Panc1 (cell line): ENCODE data around the gene NSL1. TPM values are rescaled to one million over a fixed set of nuclear protein-coding genes. Genes with fewer than 3 reads are reported as not detected.

Experiments
- ATAC-seq: fragments of 200-7000 bp; cut with Tn5 transposase; 2 replicates; pipeline ENCODE4 v1.9.1; 2020; ENCODE audit warnings: mild to moderate bottlenecking, moderate library complexity
- BruUV-seq: library from RNA; stranded (reverse); fragments of 400-500 nt; replicated peaks from 2 replicates; lab custom pipeline; 2021; lab: Mats Ljungman, UMichigan
- CTCF ChIA-PET: fragments of 300-600 bp; sonication (Branson Sonifier 250); formaldehyde crosslinking; loops from one replicate; lab custom pipeline; 2022; ENCODE audit warnings: antibody characterized with exemption; lab: Charles Lee
- POLR2A ChIA-PET: fragments of 300-600 bp; sonication (Branson Sonifier 250); formaldehyde crosslinking; loops from one replicate; lab custom pipeline; 2022; ENCODE audit warnings: antibody characterized with exemption; lab: Charles Lee
- DNase-seq: peaks from one replicate; pipeline ENCODE4 v3.0.0-alpha.2; 2010; ENCODE audit warnings: low read depth, low spot score
- H3K27ac ChIP-seq: 2 replicates; pipeline ENCODE4 v1.5.1; 2011; ENCODE audit warnings: mild to moderate bottlenecking, low read length, inconsistent platforms
- H3K27me3 ChIP-seq: fragments of 200-500 bp; sonication (Bioruptor generic); 2 replicates; pipeline ENCODE4 v1.6.0; 2014; ENCODE audit warnings: low read length, inconsistent platforms; ENCODE audit not compliant: control insufficient read depth, insufficient read depth
- H3K36me3 ChIP-seq: fragments of 200-500 bp; sonication (Bioruptor generic); 2 replicates; pipeline ENCODE4 v1.5.1; 2014; ENCODE audit warnings: inconsistent platforms, mild to moderate bottlenecking, low read length, moderate library complexity; ENCODE audit not compliant: control insufficient read depth, insufficient read depth
- H3K4me1 ChIP-seq: 2 replicates; pipeline ENCODE4 v1.5.1; 2011; ENCODE audit warnings: inconsistent platforms, mild to moderate bottlenecking, low read length, moderate library complexity; ENCODE audit not compliant: control insufficient read depth, insufficient read depth
- H3K4me3 ChIP-seq, 2 experiments: 2 replicates each; pipeline ENCODE4 v1.5.1; 2011 to 2012; ENCODE audit warnings: low read depth in 2 of 2, low read length in 2 of 2, mild to moderate bottlenecking in 2 of 2, inconsistent platforms in 1 of 2, moderate library complexity in 1 of 2
- H3K9me3 ChIP-seq: fragments of 200-500 bp; sonication (Bioruptor generic); 2 replicates; pipeline ENCODE4 v1.5.1; 2014; ENCODE audit warnings: low read depth, mild to moderate bottlenecking, inconsistent platforms, low read length, moderate library complexity; ENCODE audit not compliant: control insufficient read depth, insufficient read depth
- CTCF ChIP-seq: fragments of 450-650 bp; IDR thresholded peaks from 2 replicates; pipeline ENCODE4 v1.5.1; 2017; ENCODE audit warnings: mild to moderate bottlenecking
- POLR2AphosphoS5 ChIP-seq: IDR thresholded peaks from 2 replicates; pipeline ENCODE4 v1.6.1; 2012; ENCODE audit warnings: mild to moderate bottlenecking, low read depth, low read length, moderate library complexity
- REST ChIP-seq, 2 experiments: IDR thresholded peaks; 2 replicates each; pipeline ENCODE4 v1.6.1; 2011 to 2012; ENCODE audit warnings: low read depth in 2 of 2, control low read depth in 1 of 2, low read length in 1 of 2, mild to moderate bottlenecking in 1 of 2, moderate library complexity in 1 of 2; ENCODE audit not compliant: insufficient read depth in 1 of 2
- SIN3A ChIP-seq: IDR thresholded peaks from 2 replicates; pipeline ENCODE4 v1.6.1; 2012; ENCODE audit warnings: low read depth, mild to moderate bottlenecking, low read length, moderate library complexity, borderline replicate concordance; ENCODE audit not compliant: insufficient read depth
- TCF7L2 ChIP-seq: IDR thresholded peaks from 2 replicates; pipeline ENCODE4 v1.6.1; 2011; ENCODE audit warnings: mild to moderate bottlenecking, low read depth, low read length, inconsistent platforms
- in situ Hi-C: cut with HindIII; loops from 2 replicates; pipeline ENCODE4 v1.10.0; 2016; ENCODE audit warnings: low sequenced_read_pairs, low pct_unique_long_range_greater_than_20kb
- intact Hi-C: fragments of 100-400 bp; cut with micrococcal nuclease; formaldehyde crosslinking; loops from one replicate; pipeline ENCODE4 v1.10.0; 2022; ENCODE audit not compliant: unreplicated experiment
- total RNA-seq: library from RNA; stranded (reverse); gene quantifications from one replicate; pipeline ENCODE4 v1.2.1, GENCODE V29; 2021; ENCODE audit not compliant: unreplicated experiment

NSL1 gene
- total RNA-seq, 1 experiment from 2014 or later: 21.8 TPM

GRCh38 chr1:212754680-212755079 is 36.9 kb downstream of the NSL1 start:
- H3K4me1 ChIP-seq: no peaks in the 10 kb centered on the region
- no peak for TF ChIP-seq TCF7L2
- no peak for TF ChIP-seq SIN3A
- TF ChIP-seq POLR2AphosphoS5: no peak
- no peak for TF ChIP-seq REST (IDR thresholded peaks at IDR 0.05; ENCODE audit: insufficient read depth in 1 of 2, low read depth in 2 of 2, low read length in 1 of 2)
- TF ChIP-seq CTCF: no peak
- no peak overlapping the region for H3K4me3 ChIP-seq
- no peak overlapping the region for H3K27ac ChIP-seq
- no peaks in the 10 kb centered on the region for H3K36me3 ChIP-seq
- ChIA-PET CTCF (no interaction called here), POLR2A (no interaction called here)
- ATAC-seq: no peak
- no peak for DNase-seq
- in situ Hi-C loops (no loop called here), intact Hi-C loops (no loop called here)
- H3K9me3 ChIP-seq: no peaks in the 10 kb centered on the region
- H3K27me3 ChIP-seq: no peaks in the 10 kb centered on the region
- BruUV-seq: no TSS peak

- CTCF ChIA-PET: no interaction called here
- Histone ChIP-seq H3K4me3 (no peak overlapping the region), H3K27ac (no peak overlapping the region), H3K27me3 (no peaks in the 10 kb centered on the region), H3K36me3 (no peaks in the 10 kb centered on the region), H3K9me3 (no peaks in the 10 kb centered on the region), H3K4me1 (no peaks in the 10 kb centered on the region)
- intact Hi-C loops (no loop called here), in situ Hi-C loops (no loop called here)
- no TSS peak for BruUV-seq
- no peak for DNase-seq
- POLR2A ChIA-PET: no interaction called here
- no peak for ATAC-seq
- TF ChIP-seq TCF7L2 (no peak), POLR2AphosphoS5 (no peak), REST (IDR thresholded peaks at IDR 0.05; ENCODE audit: insufficient read depth in 1 of 2, low read depth in 2 of 2, low read length in 1 of 2) (no peak), SIN3A (no peak)
Measured at GRCh38 chr1:212754193-212754592, 37.4 kb downstream of the NSL1 start.
